H1 (cell line): ENCODE results near the gene GPR42. TPM values are rescaled to one million over a fixed set of nuclear protein-coding genes. Genes with fewer than 3 reads are reported as not detected.

Experiments
- CTCF ChIA-PET: fragments of 300-600 bp; sonication (Branson Sonifier 250); formaldehyde crosslinking; loops from one replicate; lab custom pipeline; 2021; ENCODE audit not compliant: partially characterized antibody; lab: Charles Lee
- POLR2A ChIA-PET: fragments of 300-600 bp; sonication (Branson Sonifier 250); formaldehyde crosslinking; loops from one replicate; lab custom pipeline; 2021; ENCODE audit warnings: inconsistent platforms; ENCODE audit not compliant: partially characterized antibody; lab: Charles Lee
- DNase-seq, 2 experiments: peaks; one replicate each; pipeline versions ENCODE4 v3.0.0 to v3.0.0-alpha.2; 2010 to 2022; ENCODE audit warnings: low spot score in 2 of 2, low read depth in 1 of 2, mixed read lengths in 1 of 2
- FAIRE-seq: peaks from 2 replicates; lab custom pipeline; 2011; peaks lifted over from hg19 to GRCh38; lab: Jason Lieb, UNC
- H2AFZ ChIP-seq: 2 replicates; pipeline ENCODE4 v1.8.1; 2012; ENCODE audit warnings: low read length, inconsistent platforms
- H2AK5ac ChIP-seq: 2 replicates; pipeline ENCODE4 v1.6.1; 2013; ENCODE audit warnings: low read depth, low read length
- H2BK120ac ChIP-seq: replicated peaks from 2 replicates; pipeline ENCODE3; 2013; ENCODE audit warnings: low read depth, low read length, inconsistent platforms
- H2BK12ac ChIP-seq: 2 replicates; pipeline ENCODE4 v1.6.1; 2013; ENCODE audit warnings: low read depth, low read length
- H2BK15ac ChIP-seq: 2 replicates; pipeline ENCODE4 v1.6.1; 2013; ENCODE audit warnings: low read length
- H2BK20ac ChIP-seq: 2 replicates; pipeline ENCODE4 v1.6.1; 2013; ENCODE audit warnings: low read length
- H2BK5ac ChIP-seq: 2 replicates; pipeline ENCODE4 v1.6.1; 2013; ENCODE audit warnings: low read depth, low read length
- H3K14ac ChIP-seq: 2 replicates; pipeline ENCODE4 v1.6.1; 2013; ENCODE audit warnings: inconsistent platforms; ENCODE audit not compliant: insufficient read length
- H3K18ac ChIP-seq: 2 replicates; pipeline ENCODE4 v1.6.1; 2013; ENCODE audit warnings: low read length; ENCODE audit errors: extremely low read depth
- H3K23ac ChIP-seq: 2 replicates; pipeline ENCODE4 v1.6.1; 2013; ENCODE audit warnings: inconsistent platforms; ENCODE audit not compliant: insufficient read length
- H3K23me2 ChIP-seq: 2 replicates; pipeline ENCODE4 v1.6.1; 2013; ENCODE audit warnings: low read depth, low read length
- H3K27ac ChIP-seq: 2 replicates; pipeline ENCODE4 v1.6.1; 2011; ENCODE audit warnings: low read depth, low read length, inconsistent platforms
- H3K27me3 ChIP-seq, 4 experiments: replicated peaks in 1 of 4; 1 replicate in 1 of 4; 2 replicates in 3 of 4; pipeline versions ENCODE4 v1.6.1 to v1.8.1; 2011 to 2013; ENCODE audit warnings: low read length in 3 of 4, mild to moderate bottlenecking in 3 of 4, inconsistent platforms in 2 of 4, mixed read lengths in 2 of 4, moderate library complexity in 1 of 4; ENCODE audit not compliant: control insufficient read depth in 3 of 4, insufficient read depth in 3 of 4; ENCODE audit errors: extremely low read depth in 1 of 4
- H3K36me3 ChIP-seq, 4 experiments: 2 replicates each; pipeline versions ENCODE4 v1.6.1 to v1.8.1; 2011 to 2013; ENCODE audit warnings: mild to moderate bottlenecking in 4 of 4, low read length in 3 of 4, moderate library complexity in 2 of 4, control low read depth in 1 of 4, inconsistent platforms in 1 of 4; ENCODE audit not compliant: insufficient read depth in 4 of 4, control insufficient read depth in 2 of 4
- H3K4ac ChIP-seq: replicated peaks from 2 replicates; pipeline ENCODE3; 2013; ENCODE audit warnings: low read length, low read depth, mixed read lengths, inconsistent platforms; ENCODE audit not compliant: insufficient read length
- H3K4me1 ChIP-seq, 4 experiments: replicated peaks in 1 of 4; 1 replicate in 1 of 4; 2 replicates in 3 of 4; pipeline versions ENCODE4 v1.6.1 to v1.8.1; 2011 to 2013; ENCODE audit warnings: low read length in 3 of 4, inconsistent platforms in 2 of 4, mixed read lengths in 1 of 4; ENCODE audit not compliant: insufficient read depth in 4 of 4, control insufficient read depth in 3 of 4
- H3K4me2 ChIP-seq, 2 experiments: 2 replicates each; pipeline versions ENCODE4 v1.6.1 to v1.8.1; 2011 to 2013; ENCODE audit warnings: low read depth in 2 of 2, low read length in 2 of 2, control low read depth in 1 of 2, inconsistent platforms in 1 of 2, mild to moderate bottlenecking in 1 of 2; ENCODE audit not compliant: insufficient read depth in 1 of 2
- H3K4me3 ChIP-seq, 4 experiments: fragments of 200-600, 300-600 bp in 1 of 4; sonication (generic), shearing (Covaris generic), sonication (Bioruptor Twin) in 1 of 4; 2 replicates each; pipeline versions ENCODE4 v1.5.1 to v1.8.1; 2011 to 2016; ENCODE audit warnings: low read length in 4 of 4, low read depth in 3 of 4, control low read depth in 2 of 4, inconsistent platforms in 2 of 4, mild to moderate bottlenecking in 2 of 4, mixed read lengths in 1 of 4, moderate library complexity in 1 of 4; ENCODE audit not compliant: insufficient read depth in 2 of 4; ENCODE audit errors: extremely low read depth in 1 of 4
- H3K56ac ChIP-seq: replicated peaks from 2 replicates; pipeline ENCODE3; 2013; ENCODE audit warnings: low read depth, mild to moderate bottlenecking, mixed read lengths, low read length, inconsistent platforms; ENCODE audit not compliant: insufficient read length
- H3K79me1 ChIP-seq: 2 replicates; pipeline ENCODE4 v1.6.1; 2013; ENCODE audit warnings: low read depth, low read length, control low read depth
- H3K79me2 ChIP-seq, 2 experiments: 2 replicates each; pipeline versions ENCODE4 v1.6.1 to v1.8.1; 2012 to 2013; ENCODE audit warnings: low read length in 2 of 2, mild to moderate bottlenecking in 2 of 2, inconsistent platforms in 1 of 2; ENCODE audit not compliant: insufficient read depth in 2 of 2, control insufficient read depth in 1 of 2
- H3K9ac ChIP-seq, 4 experiments: replicated peaks in 1 of 4; 1 replicate in 1 of 4; 2 replicates in 3 of 4; pipeline versions ENCODE4 v1.6.1 to v1.8.1; 2011 to 2013; ENCODE audit warnings: low read depth in 3 of 4, low read length in 3 of 4, control low read depth in 2 of 4, mild to moderate bottlenecking in 2 of 4, moderate library complexity in 2 of 4, inconsistent platforms in 1 of 4; ENCODE audit errors: extremely low read depth in 1 of 4
- H3K9me3 ChIP-seq, 2 experiments: 2 replicates each; pipeline versions ENCODE4 v1.6.1 to v1.8.1; 2012 to 2013; ENCODE audit warnings: mild to moderate bottlenecking in 2 of 2, moderate library complexity in 2 of 2, control low read depth in 1 of 2, inconsistent platforms in 1 of 2, low read depth in 1 of 2, low read length in 1 of 2, mixed read lengths in 1 of 2; ENCODE audit not compliant: insufficient read depth in 2 of 2
- H4K20me1 ChIP-seq, 2 experiments: replicated peaks in 1 of 2; 2 replicates each; pipeline versions ENCODE3 to v1.8.1; 2011 to 2013; ENCODE audit warnings: inconsistent platforms in 2 of 2, low read length in 2 of 2, mild to moderate bottlenecking in 1 of 2; ENCODE audit not compliant: insufficient read depth in 2 of 2, control insufficient read depth in 1 of 2
- H4K5ac ChIP-seq: 2 replicates; pipeline ENCODE4 v1.6.1; 2013; ENCODE audit warnings: low read length, low read depth, mixed read lengths, inconsistent platforms; ENCODE audit not compliant: insufficient read length
- H4K8ac ChIP-seq: 2 replicates; pipeline ENCODE4 v1.8.0; 2013; ENCODE audit warnings: mild to moderate bottlenecking, moderate library complexity, low read length, inconsistent platforms; ENCODE audit not compliant: insufficient read depth; ENCODE audit errors: extremely low read depth
- H4K91ac ChIP-seq: replicated peaks from 2 replicates; pipeline ENCODE3; 2013; ENCODE audit warnings: low read length, mixed read lengths, inconsistent platforms; ENCODE audit not compliant: insufficient read length
- ATF3 ChIP-seq: IDR thresholded peaks from 2 replicates; pipeline ENCODE4 v1.6.1; 2011; ENCODE audit warnings: low read depth, mild to moderate bottlenecking, low read length; ENCODE audit not compliant: insufficient read depth
- CBX8 ChIP-seq: fragments of 300-800, 300-1000 bp; sonication (generic); IDR thresholded peaks from 2 replicates; pipeline ENCODE4 v1.7.1; 2016; ENCODE audit warnings: low read depth, low read length, borderline replicate concordance
- CREB1 ChIP-seq: IDR thresholded peaks from 2 replicates; pipeline ENCODE4 v1.6.1; 2012; ENCODE audit warnings: inconsistent platforms
- EGR1 ChIP-seq: IDR thresholded peaks from 2 replicates; pipeline ENCODE4 v1.6.1; 2011; ENCODE audit warnings: low read depth, low read length, borderline replicate concordance
- EP300 ChIP-seq, 2 experiments: IDR thresholded peaks; 1 replicate in 1 of 2; 2 replicates in 1 of 2; pipeline ENCODE4 v1.6.1; 2011 to 2012; ENCODE audit warnings: low read depth in 2 of 2, low read length in 2 of 2, mild to moderate bottlenecking in 2 of 2, borderline replicate concordance in 1 of 2, inconsistent platforms in 1 of 2, moderate library complexity in 1 of 2
- NRF1 ChIP-seq: IDR thresholded peaks from 2 replicates; pipeline ENCODE4 v1.6.1; 2011; ENCODE audit warnings: mild to moderate bottlenecking, low read depth, low read length, improper control_type of control experiment
- SIRT6 ChIP-seq: IDR thresholded peaks from one replicate; pipeline ENCODE4 v1.7.1; 2012; ENCODE audit warnings: low read length, inconsistent platforms
- SUZ12 ChIP-seq: fragments of 200-600 bp; sonication (generic); IDR thresholded peaks from 2 replicates; pipeline ENCODE4 v1.6.1; 2012; ENCODE audit warnings: mild to moderate bottlenecking, inconsistent platforms, low read length, moderate library complexity, mixed read lengths
- TAF1 ChIP-seq: IDR thresholded peaks from 2 replicates; pipeline ENCODE4 v1.6.1; 2011; ENCODE audit warnings: mild to moderate bottlenecking, low read depth, low read length
- TBP ChIP-seq: IDR thresholded peaks from 2 replicates; pipeline ENCODE4 v1.6.1; 2011; ENCODE audit warnings: low read depth, low read length, improper control_type of control experiment
- TEAD4 ChIP-seq: IDR thresholded peaks from 2 replicates; pipeline ENCODE4 v1.6.1; 2012; ENCODE audit warnings: low read depth, low read length, inconsistent platforms, mixed read lengths
- WGBS, 2 experiments: shearing (Covaris generic) in 1 of 2; methylation state at CpG; one replicate each; pipeline versions ENCODE4 v1.1.6 to v1.1.7; 2013 to 2015; ENCODE audit warnings: low lambda C conversion rate in 2 of 2, mixed read lengths in 2 of 2, inconsistent platforms in 1 of 2, low coverage in 1 of 2, missing lambda C conversion rate in 1 of 2; ENCODE audit not compliant: insufficient replicate concordance in 2 of 2, insufficient coverage in 1 of 2, insufficient read length in 1 of 2; ENCODE audit errors: extremely low coverage in 1 of 2, missing lambda C conversion rate in 1 of 2; 5-methylcytosine and 5-hydroxymethylcytosine counted together
- polyA plus RNA-seq, 7 experiments: library from polyadenylated mRNA; depleted of rRNA in 3 of 7; stranded (reverse) in 5 of 7; unstranded in 2 of 7; fragments of >200 nt in 5 of 7; fragments of 200-250 nt in 2 of 7; gene quantifications; 1 replicate in 5 of 7; 2 replicates in 1 of 7; 4 replicates in 1 of 7; pipeline versions ENCODE4 v1.2.1 to v1.2.3, GENCODE V29; 2011 to 2013; ENCODE audit warnings: missing spikeins in 2 of 7, mixed read lengths in 2 of 7
- total RNA-seq: library from RNA; stranded (reverse); fragmentation: NEBNext Ultra II Directional; extraction: Animal tissue kit (Norgen Biotek cat#: 25700); gene quantifications from 2 replicates; pipeline ENCODE4 v1.2.1, GENCODE V29; 2021

The GPR42 gene
- total and polyA plus RNA-seq, 2 of the 8 experiments (the other 6 are each of a cell fraction or from before 2014, with no cell fraction given) = not detected

- WGBS, 2 experiments = 85% methylated on average over 5 of the region's 5 CpGs; no CpG with 5 or more reads in 1 of the 2 experiments
- Histone ChIP-seq H3K9ac (no peak overlapping the region), H2BK15ac (no peak overlapping the region), H3K79me1 (no peaks in the 10 kb centered on the region), H3K4ac (no peak overlapping the region), H2BK5ac (no peak overlapping the region), H4K20me1 (no peaks in the 10 kb centered on the region), H3K18ac (no peak overlapping the region), H3K4me2 (no peak overlapping the region), H3K56ac (no peak overlapping the region), H3K23ac (no peak overlapping the region), H3K36me3 (no peaks in the 10 kb centered on the region), H2BK120ac (no peak overlapping the region), H3K23me2 (no peaks in the 10 kb centered on the region), H2BK20ac (no peak overlapping the region), H2AK5ac (no peak overlapping the region), H4K5ac (no peak overlapping the region), H4K8ac (no peak overlapping the region), H3K9me3 (no peaks in the 10 kb centered on the region), H2BK12ac (no peak overlapping the region), H4K91ac (no peak overlapping the region), H3K27me3 (no peaks in the 10 kb centered on the region), H2AFZ (no peak overlapping the region), H3K79me2 (no peaks in the 10 kb centered on the region), H3K14ac (no peak overlapping the region), H3K4me3 (no peak overlapping the region), H3K27ac (no peak overlapping the region), H3K4me1 (no peaks in the 10 kb centered on the region)
- POLR2A ChIA-PET = no interaction called here
- TF ChIP-seq SUZ12 = no peak
- TF ChIP-seq NRF1 = no peak
- TF ChIP-seq ATF3 = no peak
- TF ChIP-seq TEAD4 = no peak
- TF ChIP-seq EP300 (IDR thresholded peaks at IDR 0.05; ENCODE audit: borderline replicate concordance in 1 of 2, low read depth in 2 of 2, low read length in 2 of 2) = no peak
- TF ChIP-seq SIRT6 = no peak
- no peak for TF ChIP-seq EGR1
- TF ChIP-seq CBX8 = no peak
- no peak for TF ChIP-seq TBP
- TF ChIP-seq CREB1 = no peak
- TF ChIP-seq TAF1 = no peak
- no peak for DNase-seq
- no peak for FAIRE-seq
- CTCF ChIA-PET = interaction anchor here (0.9 to 4.6 kb wide), 8 partner anchors 8 to 91 kb away, joined by 3 to 18 read pairs (median 6); no protein-coding TSS in a partner anchor
Measured at GRCh38 chr19:35419805-35420204, 48.9 kb downstream of the GPR42 start.
